GM12878 (cell line): ENCODE measurements around the gene CBX2. TPM values are rescaled to one million over a fixed set of nuclear protein-coding genes. Genes with fewer than 3 reads are reported as not detected.

Source experiments
- CEBPZ ChIP-seq: fragments of 150-350 bp; IDR thresholded peaks from 2 replicates; pipeline ENCODE4 v1.6.1; 2016; ENCODE audit warnings: low read depth, low read length
- IKZF2 ChIP-seq, 2 experiments: fragments of 450-650 bp; IDR thresholded peaks; 2 replicates each; pipeline ENCODE4 v1.6.1; 2017; ENCODE audit warnings: mild to moderate bottlenecking in 2 of 2, moderate library complexity in 2 of 2
- USF2 ChIP-seq: IDR thresholded peaks from 2 replicates; pipeline ENCODE4 v1.6.1; 2011; ENCODE audit warnings: low read depth, low read length, improper control_type of control experiment, borderline replicate concordance
- ZNF217 ChIP-seq: fragments of 450-650 bp; IDR thresholded peaks from 2 replicates; pipeline ENCODE4 v1.6.1; 2017; ENCODE audit warnings: antibody characterized with exemption, mild to moderate bottlenecking
- ZNF622 ChIP-seq: fragments of 450-650 bp; IDR thresholded peaks from 2 replicates; pipeline ENCODE4 v1.6.1; 2017; ENCODE audit warnings: mild to moderate bottlenecking, inconsistent platforms
- polyA plus RNA-seq, 11 experiments: library from polyadenylated mRNA; depleted of rRNA in 4 of 11; unstranded in 6 of 11; stranded (reverse) in 5 of 11; fragments of >200 nt; fragmentation: Nextera tagmentation in 4 of 11; fragmentation: Illumina TruSeq in 1 of 11; extraction: Ambion mirVana in 4 of 11; extraction: Trizol in 1 of 11; gene quantifications; 1 replicate in 1 of 11; 2 replicates in 10 of 11; pipeline versions ENCODE4 v1.2.1 to v1.2.3, GENCODE V29; 2011 to 2016; ENCODE audit warnings: inconsistent platforms in 2 of 11, missing spikeins in 2 of 11, low read depth in 1 of 11
- total RNA-seq, 4 experiments: library from RNA; depleted of rRNA in 3 of 4; stranded (reverse); fragments of >200 nt in 3 of 4; fragmentation: Illumina TruSeq in 1 of 4; extraction: Trizol in 1 of 4; gene quantifications; 2 replicates each; pipeline versions ENCODE4 v1.2.1 to v1.2.3, GENCODE V29; 2013 to 2021
- TF ChIP-seq, protein P1 (sequence below): fragments of 450-650 bp; IDR thresholded peaks from 2 replicates; pipeline ENCODE4 v1.6.1; 2017; ENCODE audit warnings: mild to moderate bottlenecking, moderate library complexity

CBX2 gene
- total and polyA plus RNA-seq, 10 of the 15 experiments (the other 5 are each of a cell fraction or from before 2014, with no cell fraction given) = 0.35 to 7.5 (median 4.2) TPM

GRCh38 chr17:79742589-79742918 lies 35.4 kb upstream of the CBX2 start (continued):
- TF ChIP-seq CEBPZ = no peak
- TF ChIP-seq IKZF2 (IDR thresholded peaks at IDR 0.05) = no peak
- no peak for TF ChIP-seq ZNF622
- TF ChIP-seq ZNF217 = no peak
- TF ChIP-seq, protein P1, sequence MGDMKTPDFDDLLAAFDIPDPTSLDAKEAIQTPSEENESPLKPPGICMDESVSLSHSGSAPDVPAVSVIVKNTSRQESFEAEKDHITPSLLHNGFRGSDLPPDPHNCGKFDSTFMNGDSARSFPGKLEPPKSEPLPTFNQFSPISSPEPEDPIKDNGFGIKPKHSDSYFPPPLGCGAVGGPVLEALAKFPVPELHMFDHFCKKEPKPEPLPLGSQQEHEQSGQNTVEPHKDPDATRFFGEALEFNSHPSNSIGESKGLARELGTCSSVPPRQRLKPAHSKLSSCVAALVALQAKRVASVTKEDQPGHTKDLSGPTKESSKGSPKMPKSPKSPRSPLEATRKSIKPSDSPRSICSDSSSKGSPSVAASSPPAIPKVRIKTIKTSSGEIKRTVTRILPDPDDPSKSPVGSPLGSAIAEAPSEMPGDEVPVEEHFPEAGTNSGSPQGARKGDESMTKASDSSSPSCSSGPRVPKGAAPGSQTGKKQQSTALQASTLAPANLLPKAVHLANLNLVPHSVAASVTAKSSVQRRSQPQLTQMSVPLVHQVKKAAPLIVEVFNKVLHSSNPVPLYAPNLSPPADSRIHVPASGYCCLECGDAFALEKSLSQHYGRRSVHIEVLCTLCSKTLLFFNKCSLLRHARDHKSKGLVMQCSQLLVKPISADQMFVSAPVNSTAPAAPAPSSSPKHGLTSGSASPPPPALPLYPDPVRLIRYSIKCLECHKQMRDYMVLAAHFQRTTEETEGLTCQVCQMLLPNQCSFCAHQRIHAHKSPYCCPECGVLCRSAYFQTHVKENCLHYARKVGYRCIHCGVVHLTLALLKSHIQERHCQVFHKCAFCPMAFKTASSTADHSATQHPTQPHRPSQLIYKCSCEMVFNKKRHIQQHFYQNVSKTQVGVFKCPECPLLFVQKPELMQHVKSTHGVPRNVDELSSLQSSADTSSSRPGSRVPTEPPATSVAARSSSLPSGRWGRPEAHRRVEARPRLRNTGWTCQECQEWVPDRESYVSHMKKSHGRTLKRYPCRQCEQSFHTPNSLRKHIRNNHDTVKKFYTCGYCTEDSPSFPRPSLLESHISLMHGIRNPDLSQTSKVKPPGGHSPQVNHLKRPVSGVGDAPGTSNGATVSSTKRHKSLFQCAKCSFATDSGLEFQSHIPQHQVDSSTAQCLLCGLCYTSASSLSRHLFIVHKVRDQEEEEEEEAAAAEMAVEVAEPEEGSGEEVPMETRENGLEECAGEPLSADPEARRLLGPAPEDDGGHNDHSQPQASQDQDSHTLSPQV = no peak
- TF ChIP-seq USF2 = no peak
